ENCODE measurements around the gene AIRE. TPM values are rescaled to one million over a fixed set of nuclear protein-coding genes. Genes with fewer than 3 reads are reported as not detected.
"Not testable (repeated sequence)": the region's sequence is repeated elsewhere in the genome, so short reads cannot be mapped to it uniquely, and the experiment has no call there.

AIRE gene
- total RNA-seq, 2 experiments from 2014 or later = 0.11 to 0.16 TPM

GRCh38 chr21:44301961-44302406 is 16.3 kb downstream of the AIRE start:
- TF ChIP-seq, protein P1, sequence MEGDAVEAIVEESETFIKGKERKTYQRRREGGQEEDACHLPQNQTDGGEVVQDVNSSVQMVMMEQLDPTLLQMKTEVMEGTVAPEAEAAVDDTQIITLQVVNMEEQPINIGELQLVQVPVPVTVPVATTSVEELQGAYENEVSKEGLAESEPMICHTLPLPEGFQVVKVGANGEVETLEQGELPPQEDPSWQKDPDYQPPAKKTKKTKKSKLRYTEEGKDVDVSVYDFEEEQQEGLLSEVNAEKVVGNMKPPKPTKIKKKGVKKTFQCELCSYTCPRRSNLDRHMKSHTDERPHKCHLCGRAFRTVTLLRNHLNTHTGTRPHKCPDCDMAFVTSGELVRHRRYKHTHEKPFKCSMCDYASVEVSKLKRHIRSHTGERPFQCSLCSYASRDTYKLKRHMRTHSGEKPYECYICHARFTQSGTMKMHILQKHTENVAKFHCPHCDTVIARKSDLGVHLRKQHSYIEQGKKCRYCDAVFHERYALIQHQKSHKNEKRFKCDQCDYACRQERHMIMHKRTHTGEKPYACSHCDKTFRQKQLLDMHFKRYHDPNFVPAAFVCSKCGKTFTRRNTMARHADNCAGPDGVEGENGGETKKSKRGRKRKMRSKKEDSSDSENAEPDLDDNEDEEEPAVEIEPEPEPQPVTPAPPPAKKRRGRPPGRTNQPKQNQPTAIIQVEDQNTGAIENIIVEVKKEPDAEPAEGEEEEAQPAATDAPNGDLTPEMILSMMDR (IDR thresholded peaks at IDR 0.05) = no peak
- ChIA-PET CTCF (no interaction called here), POLR2A (interaction anchor here (2.0 kb wide), 1 partner anchor 36 kb away, joined by 10 read pairs; the partner anchor contains the start of gene CFAP410)
- Histone ChIP-seq H3K27me3 (ENCODE audit: control insufficient read depth in 1 of 2, insufficient read depth in 2 of 2, low read length in 2 of 2) (no peaks in the 10 kb centered on the region), H3K36me3 (ENCODE audit: insufficient read depth, low read length) (peaks cover 21% of the 10 kb centered on the region), H3K4me3 (ENCODE audit: low read length) (peak overlapping the region; percentile 1), H3K4me1 (ENCODE audit: insufficient read depth, low read length) (peaks cover 79% of the 10 kb centered on the region), H3K9me3 (ENCODE audit: control insufficient read depth in 1 of 2, insufficient read depth in 1 of 2, low read length in 2 of 2) (no peaks in the 10 kb centered on the region), H3K27ac (ENCODE audit: low read depth in 1 of 2, low read length in 2 of 2) (no peak overlapping the region)
- H3K4me3 Mint-ChIP-seq = peak overlapping the region; percentile 92
- peaks cover 52% of the 10 kb centered on the region for H3K4me1 Mint-ChIP-seq (ENCODE audit: low read depth)
- peak overlapping the region; percentile 83 for H3K27ac Mint-ChIP-seq
- no peaks in the 10 kb centered on the region for H3K27me3 Mint-ChIP-seq
- intact Hi-C loops (cut with DNase I, micrococcal nuclease) = loop anchor here in 1 of 2 experiments (2.0 to 5.0 kb wide), 2 partner anchors 35 to 50 kb away; partner anchors contain the start of gene TRPM2
- DNase-seq (no peak), ATAC-seq (ENCODE audit: poor library complexity) (no peak)
- H3K36me3 Mint-ChIP-seq (ENCODE audit: low read depth) = peaks cover 6% of the 10 kb centered on the region
- no peaks in the 10 kb centered on the region for H3K9me3 Mint-ChIP-seq

- H3K27ac ChIP-seq (ENCODE audit: low read depth in 1 of 2, low read length in 2 of 2); H3K4me3 ChIP-seq (ENCODE audit: low read length); POLR2A ChIA-PET; CTCF ChIA-PET; H3K27me3 Mint-ChIP-seq; H3K9me3 Mint-ChIP-seq; H3K9me3 ChIP-seq (ENCODE audit: control insufficient read depth in 1 of 2, insufficient read depth in 1 of 2, low read length in 2 of 2); ATAC-seq (ENCODE audit: poor library complexity); H3K27me3 ChIP-seq (ENCODE audit: control insufficient read depth in 1 of 2, insufficient read depth in 2 of 2, low read length in 2 of 2): not testable (repeated sequence)
- Histone ChIP-seq H3K4me1 (ENCODE audit: insufficient read depth, low read length) (peaks cover 76% of the 10 kb centered on the region), H3K36me3 (ENCODE audit: insufficient read depth, low read length) (peaks cover 29% of the 10 kb centered on the region)
- Mint-ChIP-seq H3K4me1 (ENCODE audit: low read depth) (peaks cover 45% of the 10 kb centered on the region), H3K27ac (peak overlapping the region; percentile 85), H3K36me3 (ENCODE audit: low read depth) (peaks cover 13% of the 10 kb centered on the region), H3K4me3 (peak overlapping the region; percentile 92)
- DNase-seq = peak in 1 of 14 experiments; percentile 20
- intact Hi-C loops (cut with DNase I, micrococcal nuclease) = loop anchor here in 1 of 2 experiments (5.0 kb wide), 1 partner anchor 50 kb away; the partner anchor contains the start of gene TRPM2
Measured at GRCh38 chr21:44302573-44303401, 17.1 kb downstream of the AIRE start.

- intact Hi-C loops (cut with DNase I, micrococcal nuclease) = loop anchor here in 1 of 2 experiments (5.0 kb wide), 1 partner anchor 49 kb away; the partner anchor contains the start of gene TRPM2
- H3K4me1 ChIP-seq (ENCODE audit: insufficient read depth, low read length) = peaks cover 73% of the 10 kb centered on the region
Measured at GRCh38 chr21:44303490-44303981, 17.9 kb downstream of the AIRE start.

More at GRCh38 chr21:44303490-44303981, 17.9 kb downstream of the AIRE start:
- POLR2A ChIA-PET = no interaction called here
- CTCF ChIA-PET = no interaction called here
- Mint-ChIP-seq H3K4me1 (ENCODE audit: low read depth) (peaks cover 38% of the 10 kb centered on the region), H3K36me3 (ENCODE audit: low read depth) (peaks cover 19% of the 10 kb centered on the region), H3K27me3 (no peaks in the 10 kb centered on the region), H3K27ac (peak overlapping the region; percentile 85), H3K4me3 (peak overlapping the region; percentile 92), H3K9me3 (no peaks in the 10 kb centered on the region)
- peaks cover 35% of the 10 kb centered on the region for H3K36me3 ChIP-seq (ENCODE audit: insufficient read depth, low read length)
- H3K4me3 ChIP-seq (ENCODE audit: low read length) = no peak overlapping the region
- DNase-seq (peak in 2 of 14 experiments; percentile 29 to 36), ATAC-seq (ENCODE audit: poor library complexity) (no peak)
- H3K9me3 ChIP-seq (ENCODE audit: control insufficient read depth in 1 of 2, insufficient read depth in 1 of 2, low read length in 2 of 2) = no peaks in the 10 kb centered on the region
- TF ChIP-seq, protein P1 (IDR thresholded peaks at IDR 0.05) = no peak
- no peaks in the 10 kb centered on the region for H3K27me3 ChIP-seq (ENCODE audit: control insufficient read depth in 1 of 2, insufficient read depth in 2 of 2, low read length in 2 of 2)
- H3K27ac ChIP-seq (ENCODE audit: low read depth in 1 of 2, low read length in 2 of 2) = peak overlapping the region in 1 of 2 donors; percentile 24

Data from CD4-positive, alpha-beta T cell (primary cell).